NCI-H345 (cell line): ENCODE data around the gene KCNQ1.

Experiments
- DNase-seq: peaks from one replicate; lab custom pipeline; 2025; lab: John Stamatoyannopoulos, UW

Gene KCNQ1

DNA sequence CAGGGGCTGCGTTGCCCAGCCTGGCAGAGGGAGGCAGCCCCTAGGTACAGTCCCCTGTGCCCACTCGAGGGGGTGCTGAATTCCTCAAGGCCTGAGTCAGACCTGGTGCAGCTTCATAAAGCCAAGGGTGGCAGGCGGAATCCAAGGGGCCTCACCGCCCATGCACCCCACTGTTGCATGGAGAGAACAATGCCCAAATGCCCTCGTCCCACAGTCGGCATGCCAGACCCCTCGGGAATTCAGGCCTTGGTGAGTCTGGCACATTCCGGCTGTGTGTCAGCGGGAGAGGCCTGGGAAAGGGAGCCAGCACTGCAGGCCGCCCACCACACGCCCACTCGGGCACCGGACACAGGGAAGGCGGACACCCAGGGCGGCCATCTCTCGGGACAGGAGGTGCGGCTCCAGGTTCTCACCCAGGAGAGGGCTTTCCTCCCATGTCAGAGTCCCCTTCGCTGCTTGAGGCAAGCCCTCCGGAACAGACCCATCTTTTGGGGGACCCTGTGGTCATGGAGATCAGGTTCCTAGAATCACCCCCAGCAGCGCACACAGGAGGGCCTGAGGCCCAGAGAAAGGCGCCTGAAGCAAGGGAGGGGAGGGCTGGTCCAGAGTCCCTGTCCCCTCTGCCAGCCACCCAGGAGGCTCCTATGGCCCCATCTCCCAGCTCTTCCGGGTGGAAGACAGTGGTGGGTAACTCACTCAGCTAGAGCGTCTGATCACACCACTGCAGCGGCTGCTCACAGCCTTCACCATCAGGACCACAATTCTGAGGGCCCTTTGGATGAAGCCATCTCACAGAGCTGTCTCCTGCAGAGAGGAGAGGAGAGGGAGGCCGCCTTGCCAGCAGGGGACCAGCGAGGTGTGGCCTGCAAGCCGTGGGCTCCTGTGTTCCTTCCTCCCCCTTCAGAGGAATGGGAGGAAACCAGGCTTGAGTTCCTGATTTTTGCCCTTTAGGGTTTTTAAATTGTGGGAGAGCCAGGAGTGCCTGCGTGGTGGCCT is 286.6 kb downstream of the KCNQ1 start:
- DNase-seq: no peak

DNA sequence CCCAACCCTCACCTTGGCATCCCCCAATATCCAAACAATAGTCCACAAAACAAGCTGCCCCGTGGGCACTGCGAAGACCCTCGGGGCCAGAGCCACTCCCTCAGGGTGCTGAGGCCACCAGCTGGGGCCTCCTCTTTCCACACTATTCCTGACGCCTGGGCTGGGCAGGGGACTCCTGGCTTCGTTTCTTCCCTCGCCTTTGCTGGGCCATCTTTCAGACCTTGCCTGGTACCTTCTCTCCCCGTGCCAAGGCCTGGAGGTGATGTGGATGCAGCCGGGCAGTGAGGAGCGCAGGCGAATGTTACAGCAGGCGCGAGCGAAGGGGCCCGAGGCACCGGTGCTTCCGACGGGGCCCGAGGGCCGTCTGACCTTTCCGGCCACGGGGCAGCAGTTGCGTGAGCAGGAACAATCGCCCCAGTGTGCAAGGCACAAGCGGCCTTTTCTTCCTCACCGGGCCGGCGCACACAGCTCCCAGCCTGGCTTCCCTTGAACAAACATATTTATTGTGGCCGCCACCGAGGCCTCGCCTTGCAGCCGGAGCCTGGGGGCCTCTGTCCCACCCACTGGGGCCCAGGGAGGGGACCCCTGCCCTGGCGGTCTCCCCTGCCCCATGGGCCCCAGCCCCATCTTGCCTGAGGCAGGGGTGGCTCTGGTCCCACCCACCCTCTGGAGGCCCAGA is 287.6 kb downstream of the KCNQ1 start:
- no peak for DNase-seq

DNA sequence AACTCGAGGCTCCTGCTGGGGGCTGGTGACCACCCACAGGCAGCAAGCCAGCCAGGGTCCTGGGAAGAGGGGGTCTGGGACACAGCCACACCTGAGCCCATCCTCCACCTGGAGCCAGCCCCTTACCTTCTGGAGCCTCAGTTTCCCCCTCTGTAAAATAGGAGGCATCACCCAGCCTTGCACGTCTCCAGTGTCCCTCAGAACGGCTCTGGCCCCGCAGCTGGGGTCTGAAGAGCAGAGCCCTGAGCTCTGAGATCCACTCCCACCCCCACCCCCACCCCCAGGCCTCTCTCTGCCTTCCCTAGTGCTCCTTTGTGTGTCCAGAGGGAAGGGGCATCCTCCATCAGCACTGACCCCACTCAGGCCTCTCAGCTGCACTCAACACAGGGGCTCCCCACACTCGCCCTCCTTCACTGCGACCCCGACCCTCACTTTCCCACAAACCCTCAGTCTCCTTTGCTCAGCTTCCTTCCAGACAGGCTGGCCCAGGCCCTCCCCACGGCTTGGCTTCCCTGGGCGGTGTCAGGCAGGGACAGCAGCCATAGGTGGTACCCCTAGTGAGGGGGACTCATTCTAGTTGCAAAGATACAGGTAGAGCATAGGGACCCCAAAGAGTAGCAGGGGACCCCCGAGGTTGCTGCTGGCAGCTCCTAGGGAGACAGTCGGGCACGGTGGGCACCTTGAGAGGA is 288.3 kb downstream of the KCNQ1 start:
- DNase-seq: no peak

DNA sequence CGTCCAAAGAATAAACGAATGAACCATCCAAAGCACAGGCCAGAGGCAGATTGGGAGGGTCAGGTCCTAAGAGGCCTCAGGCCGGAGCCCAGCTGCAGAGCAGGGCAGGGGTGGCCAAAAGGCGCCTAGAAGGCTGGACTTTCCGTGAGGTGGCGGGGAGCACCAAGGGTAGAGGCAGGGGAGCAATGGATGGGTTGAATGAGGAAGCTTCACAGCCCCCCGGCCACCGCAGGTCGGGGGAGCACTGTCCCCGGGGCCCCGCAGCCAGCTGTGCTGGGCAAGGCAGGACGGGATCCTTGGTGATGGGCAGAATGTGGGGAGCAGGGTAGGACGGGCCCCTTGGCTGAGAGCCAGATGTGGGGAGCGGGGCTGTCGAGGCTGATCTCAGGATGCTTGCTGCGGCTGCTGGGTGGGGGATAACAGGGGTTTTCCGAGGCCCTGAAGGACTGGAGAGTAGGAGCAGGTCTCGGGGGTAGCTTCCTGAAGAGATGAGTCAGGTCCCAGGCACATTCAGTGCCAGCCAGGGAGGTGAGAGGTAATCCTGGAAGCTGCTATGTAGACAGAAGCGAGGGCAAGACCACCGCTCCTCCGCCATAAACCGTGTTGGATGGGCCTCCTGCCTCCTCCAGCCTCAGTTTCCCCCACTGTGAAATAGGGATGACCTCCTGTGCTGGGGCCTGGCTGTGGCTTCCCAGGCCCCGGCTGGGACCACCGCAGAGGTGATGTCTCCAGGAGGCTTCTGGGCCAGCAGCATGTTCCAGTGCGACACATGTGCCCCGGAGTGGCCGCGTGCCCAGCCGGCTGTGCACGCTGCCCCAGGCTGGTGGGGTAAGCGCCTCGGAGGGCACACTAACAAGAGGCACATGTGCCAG is 289.6 kb downstream of the KCNQ1 start:
- DNase-seq: no peak

DNA sequence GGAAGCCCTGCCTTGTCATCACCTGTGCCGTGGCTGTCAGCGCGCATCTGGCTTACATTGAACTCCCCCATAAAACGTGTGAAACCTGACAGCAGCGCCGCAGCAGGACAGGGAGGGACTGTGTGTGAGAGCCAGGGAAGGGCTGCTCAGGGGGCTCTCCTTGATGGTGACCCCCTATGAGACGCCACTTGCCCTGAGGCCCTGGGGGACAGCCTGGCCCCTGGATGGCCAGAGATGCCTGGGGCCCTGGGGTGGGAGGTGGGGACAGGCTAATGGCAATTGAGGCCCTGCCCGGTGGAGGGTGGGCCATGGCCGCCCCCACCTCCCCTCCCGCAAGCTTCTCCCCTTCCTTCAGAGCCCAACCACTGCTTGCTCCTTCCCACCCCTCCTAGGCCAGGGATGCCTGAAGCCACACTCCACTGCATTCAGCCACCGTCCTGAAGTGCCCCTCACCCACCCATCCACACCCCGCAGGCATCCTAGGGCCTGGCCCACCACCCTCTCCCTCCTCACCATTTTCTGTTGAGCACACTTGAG is 290.3 kb downstream of the KCNQ1 start:
- no peak for DNase-seq

DNA sequence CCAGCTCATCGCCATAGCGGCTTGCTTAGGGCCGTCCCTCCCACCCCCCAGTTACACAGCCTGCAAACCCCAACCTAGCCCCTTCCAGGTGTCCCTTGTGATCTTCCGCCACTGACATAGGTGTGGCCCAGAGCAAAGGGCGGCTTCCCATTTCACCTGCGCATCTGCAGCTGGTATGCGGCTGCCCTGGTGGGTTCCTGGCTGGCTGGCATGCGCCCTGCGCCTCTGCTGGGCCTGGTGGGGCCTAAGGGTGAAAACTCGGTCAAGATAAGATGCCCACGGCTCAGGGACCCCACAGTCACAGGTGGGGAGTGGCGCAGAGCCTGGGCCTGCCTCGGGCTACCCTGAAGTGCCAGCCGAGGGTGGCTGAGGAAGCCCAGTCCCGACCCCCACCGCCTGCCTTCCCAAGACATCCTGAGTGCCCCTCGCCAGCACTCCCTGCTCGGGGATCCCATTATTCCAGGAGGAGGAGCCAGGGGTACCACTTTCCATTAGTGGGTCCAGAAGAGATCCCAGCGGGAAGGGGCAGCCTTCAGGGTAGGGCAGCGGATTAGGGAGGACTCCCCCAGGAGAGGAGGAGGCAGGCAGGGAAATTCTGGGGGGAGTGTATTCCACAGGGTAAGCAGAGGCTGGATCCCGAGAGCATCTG is 291.9 kb downstream of the KCNQ1 start:
- DNase-seq: no peak

DNA sequence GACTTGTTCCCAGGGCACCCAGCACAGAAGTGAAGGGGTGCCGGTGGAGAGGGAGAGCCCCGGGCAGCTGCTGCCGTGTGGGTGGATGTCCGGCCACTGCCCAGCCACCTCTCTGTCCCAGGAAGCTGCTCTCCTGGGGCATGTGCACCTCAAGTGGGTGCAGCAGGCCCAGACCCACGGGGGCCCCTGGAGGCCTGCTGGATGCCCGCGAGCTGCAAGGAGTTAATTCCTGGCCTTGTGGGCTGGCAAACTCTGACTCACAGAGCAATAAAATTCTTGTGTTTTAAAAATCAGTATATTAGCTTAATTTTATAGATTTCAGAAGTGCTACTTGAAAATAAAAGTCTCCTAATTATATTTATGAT is 292.4 kb downstream of the KCNQ1 start:
- no peak for DNase-seq

DNA sequence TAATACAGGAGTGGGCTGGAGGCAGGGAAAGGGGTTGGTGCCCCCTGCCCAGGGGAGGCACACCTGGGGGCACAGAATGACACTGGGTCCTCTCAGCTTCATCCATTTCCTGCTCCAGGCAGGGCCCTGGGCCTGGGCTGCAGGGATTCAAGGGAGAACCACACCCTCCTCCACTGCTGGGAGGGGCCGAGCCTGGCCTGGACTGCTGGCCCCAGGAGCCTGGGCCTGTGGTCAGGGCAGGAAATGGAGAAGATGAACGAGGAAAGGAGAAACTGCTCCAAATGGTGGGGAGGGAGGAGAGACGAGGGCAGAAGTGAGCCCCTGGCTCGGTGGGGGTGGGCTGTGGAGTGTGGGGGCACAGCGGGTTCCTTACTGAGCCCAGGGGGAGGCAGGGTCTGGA is 293.1 kb downstream of the KCNQ1 start:
- no peak for DNase-seq

DNA sequence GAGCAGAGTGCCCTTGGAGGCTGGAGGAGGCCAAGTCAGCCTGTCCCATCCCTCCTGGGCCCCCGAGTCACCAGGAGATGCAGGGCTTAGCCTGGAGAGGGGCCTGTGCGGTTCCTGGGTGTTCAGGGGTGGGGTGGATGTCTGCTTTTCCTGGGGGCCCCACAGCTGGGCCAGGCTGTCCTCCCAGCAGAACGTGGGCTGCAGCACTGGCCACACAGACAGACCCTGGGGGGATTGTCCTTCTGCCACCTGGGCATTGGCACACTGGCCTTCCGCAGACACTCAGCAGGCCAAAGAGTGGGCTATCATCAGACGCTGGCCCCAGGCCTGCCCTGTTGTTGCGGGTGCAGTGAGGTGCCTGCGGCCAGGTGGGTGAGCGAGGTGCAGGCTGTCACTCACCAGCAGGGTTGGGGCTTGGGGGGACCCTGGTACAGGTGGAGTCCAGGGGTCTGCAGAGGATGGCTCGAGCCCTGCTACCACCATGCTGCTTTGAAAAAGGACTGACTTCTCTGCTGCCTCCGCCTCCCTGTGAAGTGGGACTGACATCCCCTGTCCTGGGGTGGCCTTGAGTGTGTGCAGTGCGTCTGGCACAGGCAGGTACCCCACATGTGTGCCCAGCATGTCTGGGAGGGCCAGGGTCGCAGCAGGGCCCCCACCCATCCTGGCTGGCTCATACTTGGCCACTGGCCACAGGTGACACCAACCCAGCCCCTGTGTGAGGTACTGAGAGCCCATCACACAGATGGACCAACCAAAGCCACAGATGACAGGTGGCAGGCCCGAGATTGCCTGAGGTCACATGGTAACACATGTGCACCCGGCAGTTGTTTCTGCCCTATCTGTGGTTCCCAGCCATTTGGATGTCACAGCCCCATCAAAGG is 294.0 kb downstream of the KCNQ1 start:
- DNase-seq: no peak

DNA sequence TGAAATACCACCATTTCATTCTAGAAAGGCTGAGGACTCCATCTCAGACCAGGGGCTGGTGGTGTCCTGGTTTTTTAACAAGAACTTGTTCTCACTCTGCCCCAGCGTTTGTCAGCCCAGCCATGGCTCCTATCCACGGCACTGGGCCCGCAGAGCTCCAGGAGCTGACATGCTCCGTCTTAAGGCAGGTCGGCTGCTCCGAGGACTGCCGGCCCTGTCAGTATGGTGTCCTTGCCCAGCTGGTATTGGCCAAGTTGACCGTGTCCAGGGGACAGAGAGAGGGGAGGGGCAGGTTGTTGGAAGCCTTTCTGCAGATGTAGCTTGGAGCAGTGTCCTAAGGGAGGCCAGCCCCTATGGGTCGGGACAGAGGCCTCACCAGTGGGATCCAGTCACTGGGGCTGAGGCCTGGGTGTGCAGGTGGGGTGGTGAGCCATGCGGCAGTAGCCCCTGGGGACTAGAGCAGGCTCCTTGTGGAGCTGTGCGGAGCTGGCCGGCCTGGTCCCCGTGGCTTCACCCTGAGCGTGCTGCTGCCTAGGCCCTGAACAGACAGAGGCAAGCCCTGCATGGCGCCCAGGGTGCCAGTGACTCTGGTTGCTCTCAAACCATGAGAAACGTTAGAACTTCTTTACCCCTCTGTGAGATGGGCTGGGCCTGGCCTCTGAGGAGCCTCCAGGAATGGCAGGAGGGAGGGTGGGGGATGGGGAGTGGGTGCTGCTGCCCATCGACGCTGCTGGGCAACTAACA is 294.9 kb downstream of the KCNQ1 start:
- DNase-seq: no peak

DNA sequence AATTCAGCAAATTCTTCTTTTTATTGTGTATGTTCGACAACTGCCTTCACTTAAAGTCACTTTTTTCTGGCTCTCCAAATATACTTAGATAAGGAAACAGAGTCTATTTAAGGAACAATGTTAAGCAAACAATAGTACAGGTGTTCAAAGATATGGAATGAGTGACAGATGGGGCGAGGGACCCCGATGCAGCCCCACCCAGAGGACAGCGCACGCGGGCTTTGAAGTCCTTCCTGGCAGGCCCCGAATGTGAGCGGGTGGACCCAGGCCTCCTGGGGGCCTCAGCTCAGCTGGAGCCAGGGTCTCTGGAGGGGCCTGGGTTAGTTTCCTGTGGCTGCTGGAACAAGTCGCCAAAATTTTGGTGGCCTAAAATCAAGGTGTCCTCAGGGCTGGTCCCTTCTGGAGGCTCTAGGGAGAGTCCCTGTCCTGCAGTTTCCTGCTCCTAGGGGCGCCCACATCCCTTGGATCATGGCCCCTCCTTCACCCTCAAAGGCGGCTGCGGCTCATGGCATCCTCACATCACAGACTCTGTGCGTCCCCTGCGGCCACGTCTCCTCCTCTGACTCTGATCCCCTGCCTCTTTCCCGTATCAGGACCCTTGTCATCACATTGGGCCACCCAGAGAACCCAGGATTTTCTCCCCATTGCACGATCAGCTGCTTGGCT is 295.6 kb downstream of the KCNQ1 start:
- no peak for DNase-seq

DNA sequence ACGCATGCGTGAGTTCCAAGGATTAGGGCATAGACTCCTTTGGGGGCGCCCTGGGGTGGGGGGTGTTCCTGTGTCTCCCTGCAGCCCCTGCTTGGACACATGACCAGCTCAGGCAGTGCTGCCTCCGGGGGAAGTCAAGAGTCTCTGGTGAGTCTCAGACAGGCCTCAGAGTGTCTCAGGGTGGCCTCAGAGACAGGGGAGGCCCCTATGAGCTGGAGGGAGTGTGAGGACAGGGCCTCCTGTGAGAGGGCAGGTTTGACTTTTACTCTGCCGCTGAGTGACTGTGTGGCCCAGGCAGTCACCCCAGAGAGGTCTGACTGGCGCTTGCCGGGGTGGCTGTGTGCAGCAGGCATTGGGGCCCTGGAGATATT is 296.2 kb downstream of the KCNQ1 start:
- no peak for DNase-seq

DNA sequence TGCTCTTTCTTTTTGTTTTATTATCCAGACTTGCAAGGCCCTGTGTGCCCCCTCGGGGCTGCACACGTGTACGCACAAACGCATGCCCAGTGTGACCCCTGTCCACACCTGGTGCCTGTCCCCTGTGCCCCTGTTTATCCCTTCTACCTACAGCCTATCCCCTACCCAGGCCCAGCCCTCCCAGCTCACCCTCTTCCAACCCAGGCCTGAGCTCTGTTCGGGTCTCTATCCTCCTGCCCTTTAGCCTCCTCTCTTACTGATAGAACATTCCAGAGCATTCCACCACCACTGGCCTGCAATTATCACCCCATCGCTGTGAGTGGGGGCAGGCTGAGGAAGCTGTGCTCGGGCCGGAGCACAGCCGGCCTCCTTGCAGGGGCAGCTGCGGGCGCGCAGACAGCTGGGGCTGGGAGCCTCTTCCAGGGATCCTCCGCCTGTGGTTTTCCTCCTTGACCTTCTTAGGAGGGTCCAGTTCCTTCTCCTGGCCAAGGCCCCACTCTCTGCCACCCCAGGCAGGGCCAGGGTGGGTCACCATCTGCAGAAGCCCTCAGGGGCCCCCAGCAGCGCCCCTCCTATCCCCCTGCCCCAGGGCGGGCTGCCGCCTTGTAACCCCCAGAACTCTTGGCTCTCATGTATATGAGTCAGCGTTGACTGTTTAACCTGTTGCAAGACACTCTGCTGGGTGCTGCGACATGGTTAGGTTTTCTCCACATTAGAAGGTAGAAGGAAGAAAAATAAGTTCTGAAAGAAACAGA is 296.7 kb downstream of the KCNQ1 start:
- no peak for DNase-seq

DNA sequence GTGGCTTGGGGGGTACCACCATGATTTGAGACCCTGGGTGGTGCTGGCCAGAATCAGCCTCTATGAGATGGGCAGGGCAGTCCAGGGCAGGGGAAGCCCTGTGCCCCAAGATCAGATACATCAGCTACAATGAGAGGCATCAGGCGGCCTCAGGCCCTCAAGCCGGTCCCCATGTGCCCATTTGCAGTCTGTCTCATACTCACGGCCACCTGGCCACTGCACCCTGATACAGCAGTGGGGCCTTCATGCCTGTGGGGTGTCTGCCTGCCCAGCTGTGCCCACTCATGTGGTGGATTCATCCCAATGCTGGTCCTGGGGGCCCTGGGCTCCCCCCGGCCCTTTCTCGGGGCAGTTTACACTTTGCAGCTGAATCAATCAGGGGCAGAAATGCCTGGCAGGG is 297.4 kb downstream of the KCNQ1 start:
- no peak for DNase-seq

DNA sequence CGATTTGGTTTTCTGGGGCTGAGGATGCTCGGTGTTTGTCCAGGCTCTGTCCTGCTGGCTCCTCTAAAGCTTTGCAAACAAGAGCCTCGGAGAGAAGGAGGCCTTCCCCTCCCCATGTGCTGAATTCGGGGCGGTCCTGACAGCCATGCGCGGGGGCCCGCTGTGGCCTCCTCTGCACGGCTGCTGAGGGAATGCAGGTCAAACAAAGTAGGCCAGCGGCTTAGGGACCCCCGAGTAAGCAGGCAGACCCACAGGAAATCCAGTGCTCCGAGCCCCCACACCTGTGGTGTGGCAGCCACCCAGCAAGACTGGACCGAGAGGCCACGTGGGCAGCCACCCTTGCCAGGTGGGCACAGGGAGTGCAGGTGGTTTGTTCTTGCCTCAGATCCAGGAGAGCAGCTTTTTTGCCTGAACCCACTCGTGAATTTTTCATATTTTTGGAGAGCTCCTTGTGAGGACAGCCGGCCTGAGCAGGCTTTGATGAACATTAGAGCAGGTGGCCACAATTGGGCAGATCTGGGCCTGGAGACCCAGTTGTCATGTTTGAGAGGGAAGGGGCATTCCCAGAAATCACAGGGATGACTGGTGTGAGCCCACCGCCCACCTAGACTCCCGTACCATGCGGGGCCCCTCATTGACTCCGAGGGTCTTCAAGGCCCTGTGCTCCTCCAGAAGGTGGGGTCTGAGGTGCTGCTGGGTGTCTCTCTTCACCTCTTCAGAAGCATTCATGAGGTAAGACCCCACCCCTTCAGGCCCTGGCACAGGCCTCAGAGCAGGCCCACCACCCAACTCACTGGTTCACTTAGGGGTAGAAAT is 298.0 kb downstream of the KCNQ1 start:
- no peak for DNase-seq

DNA sequence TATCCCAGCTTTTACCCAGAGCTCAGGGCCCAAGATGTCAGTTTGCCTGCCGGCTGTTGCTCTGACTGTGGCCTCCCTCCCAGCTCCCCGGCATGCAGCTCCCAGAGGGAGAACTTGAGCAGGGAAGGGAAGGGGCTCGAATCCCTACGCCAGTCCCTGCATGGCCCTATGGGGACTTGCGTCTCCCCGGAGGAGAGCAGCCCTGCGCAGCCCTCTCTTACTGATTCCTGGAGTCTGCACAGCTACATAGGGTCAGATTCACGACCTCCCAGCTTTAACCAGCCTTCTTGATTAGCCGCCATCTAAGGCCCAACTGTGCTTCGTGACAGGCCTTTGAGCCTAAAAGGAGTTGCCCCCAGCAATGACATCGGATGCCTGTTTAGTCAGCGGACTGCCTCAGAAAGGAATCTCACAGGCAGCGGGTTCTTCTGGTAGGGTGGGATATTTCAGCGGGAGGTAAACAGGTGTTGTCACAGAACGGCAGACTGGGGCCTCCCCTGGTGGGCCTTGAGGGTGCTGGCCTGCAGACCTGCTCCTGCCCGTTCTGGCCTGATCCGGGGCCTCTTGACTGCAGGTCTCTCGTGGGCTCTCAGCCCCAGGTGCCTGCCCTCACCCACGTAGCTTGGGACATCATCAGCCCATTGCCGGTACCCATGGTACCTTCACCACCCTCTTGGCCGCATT is 298.8 kb downstream of the KCNQ1 start:
- no peak for DNase-seq

DNA sequence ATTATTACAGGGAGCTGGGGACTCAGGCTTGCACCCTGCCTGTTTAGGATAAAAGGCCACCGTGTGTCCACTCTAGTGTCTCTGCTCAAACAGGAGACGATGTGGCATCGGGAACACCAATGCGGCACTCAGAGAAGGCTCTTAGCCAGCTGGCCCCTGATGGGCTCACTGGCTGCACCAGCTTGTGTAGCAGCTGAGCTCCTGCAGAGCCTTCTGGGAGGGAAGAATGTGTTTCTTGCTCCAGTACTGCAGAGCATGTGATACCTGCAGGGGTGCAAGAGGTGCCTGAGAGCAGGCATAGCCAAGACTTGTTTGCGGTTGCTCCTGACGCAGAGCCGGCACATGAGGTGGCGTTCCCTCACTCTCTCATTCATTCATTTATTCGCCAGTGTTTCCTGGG is 299.4 kb downstream of the KCNQ1 start:
- no peak for DNase-seq
